Adrenal gland (tissue), 12 donors: ENCODE data around the gene SIRPB2. TPM values are rescaled to one million over a fixed set of nuclear protein-coding genes. Genes with fewer than 3 reads are reported as not detected.

Experiments
- DNase-seq, 7 donors: peaks; one replicate each; pipeline ENCODE4 v3.0.0-alpha.2; 2019 to 2020
- H3K27ac ChIP-seq, 5 donors: fragments of 200-600 bp; sonication (generic) in 4 of 5; 1 replicate in 3 of 5; 2 replicates in 2 of 5; pipeline versions ENCODE4 v1.5.1 to v1.8.0; 2016 to 2020; ENCODE audit warnings: mild to moderate bottlenecking in 1 of 5
- H3K27me3 ChIP-seq: fragments of 200-600 bp; 2 replicates; pipeline ENCODE4 v1.8.0; 2021
- H3K36me3 ChIP-seq, 2 donors: fragments of 200-600 bp; replicated peaks in 1 of 2; 1 replicate in 1 of 2; 2 replicates in 1 of 2; pipeline versions ENCODE4 v1.5.1 to v1.8.0; 2018 to 2022
- H3K4me1 ChIP-seq, 2 donors: fragments of 200-600 bp; replicated peaks in 1 of 2; 1 replicate in 1 of 2; 2 replicates in 1 of 2; pipeline versions ENCODE4 v1.5.1 to v1.8.0; 2018 to 2021
- H3K4me3 ChIP-seq, 4 donors: fragments of 200-600 bp; sonication (generic) in 3 of 4; one replicate each; pipeline ENCODE4 v1.5.1; 2016 to 2018
- H3K9me3 ChIP-seq, 3 donors: fragments of 200-600 bp; sonication (generic) in 1 of 3; replicated peaks in 1 of 3; 1 replicate in 2 of 3; 2 replicates in 1 of 3; pipeline versions ENCODE4 v1.5.1 to v1.8.0; 2016 to 2021
- POLR2A ChIP-seq, 2 donors: fragments of 450-650 bp; IDR thresholded peaks; one replicate each; pipeline ENCODE4 v1.6.1; 2017; ENCODE audit warnings: antibody characterized with exemption in 2 of 2, mild to moderate bottlenecking in 2 of 2, moderate library complexity in 1 of 2
- WGBS, 4 donors: extraction: QIAGEN DNeasy Blood & Tissue Kit in 2 of 4; methylation state at CpG; one replicate each; pipeline versions ENCODE4 v1.1.5 to v1.1.7; 2013 to 2017; 5-methylcytosine and 5-hydroxymethylcytosine counted together
- intact Hi-C, 2 donors: fragments of 100-400 bp; cut with DNase I; formaldehyde crosslinking; loops; one replicate each; pipeline versions ENCODE4 v1.14.1 to v1.15.0; 2022 to 2023
- polyA plus RNA-seq, 3 donors: library from polyadenylated mRNA; stranded (reverse); fragments of 200-250 nt in 2 of 3; fragments of 350-450 nt in 1 of 3; fragmentation: Illumina TruSeq in 1 of 3; extraction: RNeasy Lipid Tissue Mini Kit (QIAGEN cat#74804) in 1 of 3; gene quantifications; one replicate each; pipeline ENCODE4 v1.2.3, GENCODE V29; 2013 to 2014
- total RNA-seq, 9 donors: library from RNA; depleted of rRNA in 4 of 9; stranded (reverse); fragments of >200 nt in 4 of 9; fragments of 120-200 nt in 1 of 9; fragmentation: NEBNext Ultra II Directional in 1 of 9; extraction: Animal tissue kit (Norgen Biotek cat#: 25700) in 1 of 9; gene quantifications; one replicate each; pipeline versions ENCODE4 v1.1.0 to v1.2.4, GENCODE V29; 2013 to 2023
- TF ChIP-seq, protein P1 (sequence below), 6 experiments: fragments of 450-650 bp in 4 of 6; fragments of 200-600 bp in 2 of 6; sonication (generic) in 1 of 6; IDR thresholded peaks; 1 replicate in 5 of 6; 2 replicates in 1 of 6; pipeline versions ENCODE4 v1.5.1 to v1.8.0; 2016 to 2021; ENCODE audit warnings: antibody characterized with exemption in 6 of 6, mild to moderate bottlenecking in 2 of 6, moderate library complexity in 1 of 6
- donor health status: healthy with polysubstance abuse.
- donor health status: Bipolar disorder and iron deficiency.
- donor health status: DM: yes; HTN: yes; CAD: no.
- donor health status: DM: no; HTN: no; CAD: no.
- donor health status: DM: no; HTN: no; CAD: no.
- donor health status: DM: yes; HTN: yes; CAD: no.

The SIRPB2 gene
- total and polyA plus RNA-seq, 12 donors, result 0.61 to 19.7 (median 10.3) TPM

DNA sequence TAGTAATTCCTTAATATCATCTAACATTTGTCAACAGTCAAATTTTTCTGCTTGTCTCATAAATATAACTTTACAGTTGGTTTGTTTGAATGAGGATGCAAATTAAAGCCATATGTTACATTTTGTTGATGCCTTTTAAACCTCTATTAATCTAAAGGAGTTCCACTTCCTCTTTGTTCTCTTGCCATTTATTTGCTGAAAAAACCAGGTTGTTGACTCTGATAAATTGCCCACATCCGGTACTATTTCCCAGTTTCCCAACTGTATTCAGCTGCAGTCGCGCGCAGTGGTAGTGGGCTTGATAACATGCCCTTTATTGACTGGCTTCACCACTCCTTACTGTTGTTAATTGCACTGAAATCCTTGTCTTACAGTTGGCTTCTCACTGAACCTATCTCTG, 32.8 kb upstream of the SIRPB2 start:
- no peaks in the 10 kb centered on the region for H3K27me3 ChIP-seq
- H3K4me3 ChIP-seq, result no peak overlapping the region
- H3K36me3 ChIP-seq, result no peaks in the 10 kb centered on the region
- H3K27ac ChIP-seq, result no peak overlapping the region
- H3K9me3 ChIP-seq, result no peaks in the 10 kb centered on the region
- no peak for DNase-seq
- TF ChIP-seq POLR2A (IDR thresholded peaks at IDR 0.05), result no peak
- TF ChIP-seq, protein P1, sequence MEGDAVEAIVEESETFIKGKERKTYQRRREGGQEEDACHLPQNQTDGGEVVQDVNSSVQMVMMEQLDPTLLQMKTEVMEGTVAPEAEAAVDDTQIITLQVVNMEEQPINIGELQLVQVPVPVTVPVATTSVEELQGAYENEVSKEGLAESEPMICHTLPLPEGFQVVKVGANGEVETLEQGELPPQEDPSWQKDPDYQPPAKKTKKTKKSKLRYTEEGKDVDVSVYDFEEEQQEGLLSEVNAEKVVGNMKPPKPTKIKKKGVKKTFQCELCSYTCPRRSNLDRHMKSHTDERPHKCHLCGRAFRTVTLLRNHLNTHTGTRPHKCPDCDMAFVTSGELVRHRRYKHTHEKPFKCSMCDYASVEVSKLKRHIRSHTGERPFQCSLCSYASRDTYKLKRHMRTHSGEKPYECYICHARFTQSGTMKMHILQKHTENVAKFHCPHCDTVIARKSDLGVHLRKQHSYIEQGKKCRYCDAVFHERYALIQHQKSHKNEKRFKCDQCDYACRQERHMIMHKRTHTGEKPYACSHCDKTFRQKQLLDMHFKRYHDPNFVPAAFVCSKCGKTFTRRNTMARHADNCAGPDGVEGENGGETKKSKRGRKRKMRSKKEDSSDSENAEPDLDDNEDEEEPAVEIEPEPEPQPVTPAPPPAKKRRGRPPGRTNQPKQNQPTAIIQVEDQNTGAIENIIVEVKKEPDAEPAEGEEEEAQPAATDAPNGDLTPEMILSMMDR (IDR thresholded peaks at IDR 0.05), result no peak
- H3K4me1 ChIP-seq, result no peaks in the 10 kb centered on the region
- WGBS, 4 donors, result 40 to 53% (median 47%) methylated on average over 4 of the region's 4 CpGs
- intact Hi-C loops, result no loop called here

- intact Hi-C loops, result no loop called here
- Histone ChIP-seq H3K4me3 (no peak overlapping the region), H3K27ac (no peak overlapping the region), H3K36me3 (no peaks in the 10 kb centered on the region), H3K27me3 (no peaks in the 10 kb centered on the region), H3K4me1 (no peaks in the 10 kb centered on the region), H3K9me3 (no peaks in the 10 kb centered on the region)
- TF ChIP-seq POLR2A (IDR thresholded peaks at IDR 0.05), result no peak
- TF ChIP-seq, protein P1 (IDR thresholded peaks at IDR 0.05), result no peak
- 51 to 78% (median 73%) methylated on average over 5 of the region's 5 CpGs for WGBS, 4 donors
- no peak for DNase-seq
Measured at GRCh38 chr20:1517010-1517409, 25.8 kb upstream of the SIRPB2 start.

GRCh38 chr20:1513801-1514200, 22.6 kb upstream of the SIRPB2 start:
- no peak overlapping the region for H3K4me3 ChIP-seq
- no peak for DNase-seq
- TF ChIP-seq POLR2A (IDR thresholded peaks at IDR 0.05), result no peak
- TF ChIP-seq, protein P1 (IDR thresholded peaks at IDR 0.05), result no peak
- H3K27ac ChIP-seq, result no peak overlapping the region
- no peaks in the 10 kb centered on the region for H3K9me3 ChIP-seq
- H3K4me1 ChIP-seq, result no peaks in the 10 kb centered on the region
- intact Hi-C loops, result no loop called here
- no peaks in the 10 kb centered on the region for H3K27me3 ChIP-seq
- H3K36me3 ChIP-seq, result no peaks in the 10 kb centered on the region
- 56 to 75% (median 70%) methylated on average over 1 of the region's 1 CpG for WGBS, 4 donors

DNA sequence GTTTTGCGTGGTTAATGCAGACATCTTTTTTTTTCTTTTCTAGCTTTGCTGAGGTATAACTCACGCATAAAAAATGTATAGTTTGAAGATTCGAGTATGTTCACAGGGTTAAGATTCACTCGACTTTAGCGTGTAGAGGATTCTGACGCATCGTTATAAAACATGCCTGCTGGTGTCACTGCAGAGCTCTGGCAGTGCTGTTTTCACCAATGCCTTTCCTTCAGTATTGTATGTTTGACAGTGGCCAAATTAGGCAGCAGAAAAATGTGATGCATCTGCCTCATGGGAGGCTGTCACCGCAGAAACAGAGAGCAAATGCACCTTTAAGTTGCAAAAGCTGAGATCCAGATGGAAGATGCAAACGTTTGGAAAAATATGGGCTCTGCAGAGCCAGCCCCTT, 18.0 kb upstream of the SIRPB2 start:
- intact Hi-C loops, result no loop called here
- DNase-seq, result no peak
- no peak for TF ChIP-seq POLR2A (IDR thresholded peaks at IDR 0.05)
- TF ChIP-seq, protein P1 (IDR thresholded peaks at IDR 0.05), result peak in 3 of 6 experiments; percentile 16 to 18 (median 17)
- Histone ChIP-seq H3K4me1 (no peaks in the 10 kb centered on the region), H3K9me3 (no peaks in the 10 kb centered on the region), H3K27me3 (no peaks in the 10 kb centered on the region), H3K4me3 (no peak overlapping the region), H3K27ac (no peak overlapping the region), H3K36me3 (no peaks in the 10 kb centered on the region)
- 26 to 39% (median 31%) methylated on average over 9 of the region's 9 CpGs for WGBS, 4 donors
